RCC 7860 (cell line): Measurements from ENCODE around the gene TMEM63C.
A peak's percentile ranks its signal among the peaks of the same experiment; 100 is the strongest.
"Not testable (repeated sequence)": the region's sequence is repeated elsewhere in the genome, so short reads cannot be mapped to it uniquely, and the experiment has no call there.

Source experiments
- DNase-seq: peaks from one replicate; pipeline ENCODE4 v3.0.0-alpha.2; 2015; ENCODE audit warnings: low spot score
- FAIRE-seq: peaks from 2 replicates; lab custom pipeline; 2012; peaks lifted over from hg19 to GRCh38; lab: Jason Lieb, UNC

Gene TMEM63C

DNA sequence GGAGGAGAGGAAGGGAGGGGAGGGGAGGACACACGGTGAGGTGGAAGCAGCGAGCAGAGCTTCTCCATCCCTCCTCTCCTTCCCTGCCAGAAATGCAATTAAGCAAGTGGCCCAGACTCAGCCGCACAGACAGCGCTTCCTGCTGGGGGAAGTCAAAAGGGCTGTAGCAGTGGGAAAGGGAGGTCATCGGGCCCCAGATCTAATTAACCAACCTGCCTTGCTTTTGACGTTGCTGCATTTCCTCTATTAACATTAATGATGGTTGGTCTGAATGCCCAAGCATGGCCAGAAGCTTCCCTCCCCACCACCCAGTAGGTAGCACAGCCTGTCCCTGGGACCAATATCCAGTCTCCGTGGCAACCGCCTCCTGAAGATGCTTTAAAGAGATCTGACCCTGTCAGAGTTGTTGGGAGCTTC, 94.0 kb downstream of the TMEM63C start:
- no peak for FAIRE-seq
- DNase-seq: no peak

DNA sequence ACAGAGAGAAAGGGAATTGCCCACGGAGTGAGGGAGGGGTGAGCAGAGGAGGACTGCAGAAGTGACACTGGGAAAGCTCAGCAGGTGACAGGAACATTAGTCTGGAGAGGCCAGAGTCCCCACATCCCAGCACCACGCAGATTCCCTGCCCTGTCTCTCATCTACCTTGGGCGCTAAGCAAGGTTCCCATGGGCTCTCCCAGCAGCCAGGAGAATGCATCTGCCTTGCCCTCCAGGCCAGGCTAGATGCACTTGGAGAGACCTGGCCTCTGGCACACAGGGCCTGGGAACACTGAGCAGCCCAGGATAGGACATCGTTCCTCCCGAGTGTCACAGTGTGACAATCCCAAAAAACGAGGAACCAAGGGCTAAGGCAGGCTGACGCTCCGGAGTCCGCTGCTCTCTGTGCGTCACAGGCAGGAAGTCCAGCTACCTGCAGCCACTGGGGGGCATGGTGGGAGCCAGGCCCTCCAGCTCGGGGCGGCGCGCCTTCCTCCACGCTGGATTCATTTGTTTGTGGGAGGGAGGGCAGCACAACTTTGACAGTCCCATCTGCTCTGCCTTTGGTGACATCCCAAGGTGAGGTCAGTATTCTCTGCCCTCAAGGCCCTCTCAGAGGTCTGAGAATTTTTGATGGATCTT, 94.8 kb downstream of the TMEM63C start:
- FAIRE-seq (no peak), DNase-seq (no peak)

DNA sequence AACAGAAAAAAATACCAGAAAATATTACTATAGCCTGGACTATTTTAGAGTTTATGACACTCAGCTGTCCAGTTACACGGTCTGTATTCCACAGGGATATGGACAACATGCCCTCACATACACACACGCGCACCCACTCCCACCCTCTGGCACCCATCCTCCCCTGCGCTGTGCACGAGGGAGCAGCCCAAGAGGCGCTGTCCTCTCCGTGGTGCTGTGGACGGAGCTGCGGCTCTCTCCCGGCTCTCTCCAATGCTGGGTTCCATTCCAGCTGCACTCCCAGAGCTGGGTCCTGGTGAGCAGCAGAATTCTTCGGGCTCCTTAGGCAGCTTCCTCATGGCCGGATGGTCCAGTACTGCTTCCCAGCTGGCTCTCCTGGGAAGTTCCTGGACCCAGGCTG, 95.4 kb downstream of the TMEM63C start:
- no peak for FAIRE-seq
- no peak for DNase-seq

DNA sequence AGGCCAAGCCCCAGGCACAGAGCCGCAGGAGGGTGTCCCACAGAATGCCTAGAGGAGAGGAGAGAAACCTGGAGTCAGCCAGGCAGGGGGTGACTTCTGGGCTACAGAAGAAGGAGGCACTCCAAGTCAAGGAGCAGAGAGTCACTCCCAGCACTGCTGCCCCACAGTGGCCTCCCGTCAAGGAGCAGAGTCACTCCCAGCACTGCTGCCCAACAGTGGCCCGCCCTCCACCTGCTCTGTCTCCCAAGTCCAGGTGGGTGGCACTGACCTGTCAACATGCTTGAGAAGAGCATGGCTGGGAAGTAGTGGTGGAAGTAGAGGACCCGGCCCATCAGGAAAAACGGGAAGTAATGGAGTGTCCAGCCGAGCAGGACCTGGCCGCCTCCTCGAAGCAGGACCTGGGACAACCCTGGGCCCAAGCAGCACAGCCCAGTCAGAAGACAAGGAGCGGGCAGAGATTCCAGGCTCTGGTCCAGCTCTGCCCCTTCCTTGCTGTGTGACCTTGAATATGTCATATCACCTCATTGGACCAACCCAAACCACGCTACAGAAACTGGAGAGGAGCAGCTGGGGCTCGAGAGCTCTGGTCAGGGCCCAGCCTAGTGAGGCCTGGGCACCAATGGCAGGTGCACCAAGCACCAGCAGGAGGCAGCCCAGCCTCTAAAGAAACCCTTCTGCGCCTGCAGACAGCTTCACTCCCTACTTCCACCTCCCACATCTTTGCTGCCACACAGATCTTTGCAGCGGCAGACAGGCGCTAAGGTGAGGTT, 97.0 kb downstream of the TMEM63C start:
- FAIRE-seq (no peak), DNase-seq (no peak)

DNA sequence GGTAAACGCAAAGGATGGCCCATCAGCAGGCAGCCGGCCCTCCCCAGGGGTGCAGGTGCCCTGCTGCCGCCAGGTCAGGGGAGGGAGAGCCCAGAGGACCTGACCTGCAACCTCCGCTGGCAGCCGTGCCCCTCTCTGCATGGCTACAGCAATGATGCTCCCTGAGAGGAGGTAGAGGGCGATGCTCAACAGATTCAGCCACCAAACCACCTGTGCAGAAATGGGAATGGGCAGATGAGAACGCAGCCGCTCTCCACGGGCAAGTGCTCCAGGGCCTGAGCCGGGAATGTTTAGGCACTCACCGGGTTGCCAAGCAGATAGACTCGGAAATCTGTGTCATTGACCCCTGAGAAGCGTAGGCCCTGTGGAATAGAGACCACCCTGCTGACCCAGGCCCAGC, 98.1 kb downstream of the TMEM63C start:
- no peak for FAIRE-seq
- DNase-seq: no peak

DNA sequence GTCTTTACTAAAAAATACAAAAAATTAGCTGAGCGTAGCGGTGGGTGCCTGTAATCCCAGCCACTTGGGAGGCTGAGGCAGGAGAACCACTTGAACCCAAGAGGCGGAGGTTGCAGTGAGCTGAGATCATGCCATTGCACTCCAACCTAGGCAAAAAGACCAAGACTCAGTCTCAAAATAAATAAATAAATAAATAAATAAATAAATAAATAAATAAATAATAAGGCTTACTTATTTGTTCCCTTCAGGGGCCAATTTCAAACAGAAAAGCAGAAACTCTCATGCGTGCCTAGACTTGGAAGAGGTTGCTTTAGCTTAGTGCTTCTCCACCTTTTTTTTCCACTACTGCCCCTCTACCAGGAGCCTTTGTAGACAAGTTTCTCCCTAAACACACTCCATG, 99.3 kb downstream of the TMEM63C start:
- DNase-seq, FAIRE-seq: not testable (repeated sequence)

DNA sequence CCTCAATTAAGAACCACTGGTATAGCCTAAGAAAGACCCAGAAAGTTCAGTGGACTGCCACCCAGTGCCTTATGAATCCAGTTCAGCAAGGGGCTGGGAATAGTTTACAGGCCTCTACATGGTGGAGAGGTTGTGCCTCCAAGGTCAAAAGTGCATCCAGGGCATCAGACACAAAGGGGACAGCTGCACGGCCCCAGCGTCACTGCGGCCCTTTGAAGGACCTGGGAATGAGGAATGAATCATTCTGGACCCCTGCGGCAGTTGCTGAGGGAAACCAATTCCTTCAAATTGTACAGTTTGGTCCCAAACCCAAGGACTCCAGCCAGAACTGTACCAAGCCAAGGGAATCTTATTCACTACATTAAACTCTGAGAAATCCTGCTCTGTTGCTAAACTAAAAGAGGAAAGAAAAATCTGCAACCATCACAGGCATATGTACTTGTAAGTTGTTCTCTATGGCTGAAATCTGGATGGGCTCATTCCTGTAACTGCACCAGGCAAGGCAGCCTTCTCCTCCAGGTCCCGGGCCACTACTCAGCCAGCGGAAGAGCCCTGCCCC, 100.3 kb downstream of the TMEM63C start:
- FAIRE-seq (no peak), DNase-seq (no peak)

DNA sequence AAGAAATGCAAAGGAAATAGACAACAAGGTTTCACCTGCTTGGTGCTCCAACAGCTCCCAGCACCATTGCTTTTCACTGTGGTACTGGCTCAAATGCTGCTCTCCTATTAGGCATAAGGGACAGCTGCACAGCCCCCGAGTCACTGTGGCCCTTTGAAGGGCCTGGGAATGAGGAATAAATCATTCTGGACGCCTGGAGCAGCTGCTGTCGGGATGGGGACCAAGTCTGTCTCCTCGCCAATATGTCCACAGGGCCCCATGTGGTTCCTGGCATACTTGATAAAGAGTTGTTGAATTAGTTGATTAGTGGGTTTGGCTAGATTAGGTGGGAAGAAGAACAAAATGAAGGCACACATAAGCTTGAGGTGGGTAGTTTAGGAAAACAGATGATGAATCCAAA, 102.5 kb downstream of the TMEM63C start:
- FAIRE-seq: no peak
- no peak for DNase-seq

DNA sequence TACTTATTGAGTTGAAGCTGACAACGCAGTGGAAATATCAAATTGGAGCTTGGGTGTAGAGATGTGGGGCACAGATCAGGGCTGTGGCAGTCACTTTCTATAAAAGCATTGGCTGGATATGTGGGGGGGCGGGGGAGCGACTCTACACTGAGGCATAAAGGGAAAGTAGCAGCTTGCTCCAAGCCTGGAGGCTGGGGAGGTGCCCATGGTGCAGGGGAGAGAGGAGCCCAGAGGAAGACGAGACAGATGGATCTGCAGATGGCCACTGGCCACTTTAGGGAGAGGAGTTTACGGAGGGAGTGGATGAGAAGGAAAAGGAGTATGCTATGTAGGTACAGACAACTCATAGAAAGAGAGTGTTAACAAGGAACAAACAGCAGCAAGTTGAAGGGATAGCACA, 102.9 kb downstream of the TMEM63C start:
- FAIRE-seq (no peak), DNase-seq (no peak)

DNA sequence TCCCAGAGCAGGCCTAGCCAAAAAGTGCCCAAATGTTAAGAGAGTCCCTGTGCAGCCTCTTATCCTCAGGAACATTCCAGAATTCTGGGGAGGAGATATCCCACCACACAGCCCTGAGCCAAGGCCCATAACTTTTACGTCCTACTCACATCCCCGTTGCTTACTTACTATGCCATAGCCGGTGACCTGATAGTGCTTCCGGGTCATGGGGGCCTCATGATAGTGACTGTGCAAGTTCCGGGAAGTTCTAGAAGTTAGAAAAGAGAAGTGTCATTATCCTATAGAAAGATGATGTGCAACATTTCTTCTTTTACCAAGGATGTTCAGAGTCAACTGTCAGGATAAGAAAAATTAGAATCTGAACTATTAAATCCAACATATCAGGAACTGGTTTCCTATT, 105.0 kb downstream of the TMEM63C start:
- no peak for FAIRE-seq

DNA sequence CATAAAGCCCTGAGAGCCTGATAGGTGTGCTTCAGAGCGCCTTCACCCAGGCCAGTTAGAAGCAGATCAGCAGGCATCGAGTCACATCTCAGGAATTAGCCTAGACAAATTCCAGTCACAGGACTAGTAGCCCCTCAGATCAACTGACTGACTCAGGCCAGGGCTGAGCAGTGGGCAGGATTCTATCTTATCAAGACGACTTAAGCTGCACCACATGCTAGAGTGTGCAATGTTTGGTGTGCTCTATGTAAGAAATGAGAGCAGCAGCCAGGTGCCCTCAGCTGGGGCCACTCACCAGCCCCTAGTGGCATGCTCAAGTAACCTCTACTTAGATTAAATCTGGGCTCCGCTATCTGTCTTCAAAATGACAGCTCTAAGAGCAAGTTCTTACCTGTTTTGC, 109.1 kb downstream of the TMEM63C start:
- DNase-seq (no peak), FAIRE-seq (no peak)

More for the DNA sequence above, 105.0 kb downstream of the TMEM63C start:
- no peak for DNase-seq

DNA sequence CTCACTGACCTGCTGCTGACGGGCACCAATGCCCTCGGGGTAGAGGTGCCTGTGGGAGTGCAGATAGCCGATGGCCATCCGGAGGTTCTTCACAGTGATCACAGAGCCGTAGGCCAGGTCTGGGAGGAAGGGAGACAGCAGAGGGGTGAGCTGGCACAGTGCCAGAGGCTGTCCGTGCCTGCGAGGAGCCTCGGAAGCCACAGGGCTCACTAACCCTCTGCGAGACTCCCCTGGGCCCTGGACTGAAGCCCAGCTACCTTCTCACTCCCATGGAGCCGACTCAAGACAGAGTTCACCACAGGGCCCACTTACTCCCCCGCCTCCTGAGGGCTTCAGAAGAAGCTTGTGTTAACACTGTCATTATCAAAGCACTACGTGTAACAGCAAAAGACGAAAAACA, 114.6 kb downstream of the TMEM63C start:
- FAIRE-seq (no peak), DNase-seq (no peak)

DNA sequence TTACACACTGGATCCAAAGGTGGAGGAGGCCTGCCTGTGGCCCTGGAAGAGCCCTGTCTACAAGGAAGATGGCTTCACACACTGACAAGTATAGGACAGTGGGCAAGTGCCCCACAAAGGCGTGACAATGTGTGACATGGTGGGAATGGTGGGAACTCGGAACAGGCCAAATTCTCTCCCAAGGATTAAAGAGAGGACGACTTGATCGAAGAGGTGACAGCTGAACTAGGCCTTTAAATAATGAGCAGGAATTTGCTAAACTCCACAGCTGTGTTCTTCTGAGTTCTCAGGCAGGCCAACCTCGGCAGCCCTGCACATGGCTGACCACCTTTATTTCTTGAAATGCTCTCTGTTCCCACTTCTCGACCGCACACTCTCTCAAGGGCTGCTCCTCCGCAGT, 115.3 kb downstream of the TMEM63C start:
- no peak for DNase-seq
- no peak for FAIRE-seq

DNA sequence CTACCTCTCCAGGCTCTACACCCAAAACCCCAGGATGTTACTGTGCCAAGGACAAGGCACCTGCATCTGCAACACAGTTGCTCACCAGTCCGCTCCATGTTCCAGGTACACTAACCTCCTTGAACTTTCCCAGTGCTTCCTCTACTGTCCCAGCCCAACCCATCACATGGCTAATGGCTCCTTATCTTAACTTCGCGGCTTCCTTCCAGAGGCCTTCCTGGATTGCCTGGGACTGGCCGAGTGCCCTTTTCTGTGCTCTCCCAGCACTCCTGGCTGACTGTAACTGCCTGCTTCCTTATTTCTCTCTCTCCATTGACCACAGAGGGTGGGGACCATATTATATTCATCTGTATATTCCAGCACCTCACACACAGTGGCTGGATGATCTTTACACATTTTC, 118.2 kb downstream of the TMEM63C start:
- FAIRE-seq (no peak), DNase-seq (no peak)

DNA sequence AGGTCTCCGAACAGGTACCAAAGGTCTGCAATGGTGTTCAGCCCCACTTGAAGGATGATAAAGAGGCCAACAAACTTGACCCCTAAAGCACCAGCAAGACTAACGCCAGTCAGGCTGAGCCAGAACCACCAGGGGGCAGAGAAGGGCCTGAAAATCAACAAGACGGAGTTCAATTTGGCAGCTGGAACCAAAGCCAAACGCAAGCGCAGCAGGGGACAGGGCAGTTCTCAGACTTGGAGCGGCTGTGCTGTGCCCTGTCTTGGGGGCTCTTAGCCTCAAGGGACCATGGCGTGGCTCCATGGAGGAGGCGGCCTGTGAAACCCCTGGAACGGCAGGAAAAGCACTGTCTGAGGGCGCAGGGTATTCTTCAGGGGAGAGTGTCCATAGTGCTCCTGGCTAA, 119.5 kb downstream of the TMEM63C start:
- DNase-seq (no peak), FAIRE-seq (no peak)

DNA sequence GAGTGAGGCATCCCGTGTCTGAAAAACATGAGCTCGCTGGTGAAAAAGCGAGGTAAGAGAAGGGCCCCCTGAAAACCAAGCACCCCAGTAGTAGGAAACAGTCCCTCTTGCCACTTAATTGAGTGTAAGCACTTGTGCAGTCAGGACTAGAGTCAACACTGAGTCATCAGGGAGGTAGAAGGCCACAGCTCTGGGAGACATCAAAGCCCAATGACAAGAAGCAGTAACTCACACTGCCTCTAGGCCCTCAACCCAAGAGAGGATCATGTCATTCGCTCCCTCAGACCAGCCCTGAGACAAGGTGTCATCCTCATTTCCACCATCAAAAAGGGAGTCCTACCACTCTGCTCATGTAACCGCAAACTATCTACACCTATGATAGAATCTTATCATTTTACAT, 121.3 kb downstream of the TMEM63C start:
- DNase-seq (peak; percentile 65), FAIRE-seq (no peak)

DNA sequence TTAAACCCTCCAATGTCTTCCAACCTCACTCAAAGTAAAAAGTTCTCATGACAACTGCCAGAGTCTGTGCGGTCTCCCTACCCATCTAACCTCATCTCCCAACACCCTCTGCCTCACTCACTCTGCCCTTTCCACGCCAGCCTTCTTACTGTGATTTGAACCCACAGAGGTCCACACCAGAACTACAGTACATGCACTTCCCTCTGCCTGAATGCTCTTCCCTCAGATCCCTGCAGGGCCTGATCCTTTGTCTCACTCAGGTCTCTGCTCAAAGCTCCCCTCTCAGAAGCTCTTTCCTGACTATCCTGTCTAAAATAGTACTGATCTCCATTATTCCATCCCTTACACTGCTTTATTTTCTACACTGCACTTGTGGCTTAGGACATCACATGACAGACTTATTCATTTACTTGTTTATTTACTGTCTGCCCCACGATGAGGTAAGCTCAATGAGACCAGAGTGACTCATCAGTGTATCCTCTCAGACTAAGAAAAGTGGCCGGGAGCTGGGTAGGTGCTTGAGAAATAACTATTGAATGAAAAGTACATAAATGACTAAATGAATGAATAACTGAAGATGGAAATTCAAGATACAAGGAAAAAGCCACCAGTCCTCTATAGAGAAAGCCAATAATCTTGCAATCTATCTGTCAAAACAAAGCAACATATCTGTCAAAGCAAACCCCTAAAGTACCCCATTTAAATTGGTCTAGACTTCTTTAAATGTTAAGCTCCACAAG, 122.0 kb downstream of the TMEM63C start:
- peak; percentile 74 for DNase-seq
- peak; percentile 86 for FAIRE-seq

DNA sequence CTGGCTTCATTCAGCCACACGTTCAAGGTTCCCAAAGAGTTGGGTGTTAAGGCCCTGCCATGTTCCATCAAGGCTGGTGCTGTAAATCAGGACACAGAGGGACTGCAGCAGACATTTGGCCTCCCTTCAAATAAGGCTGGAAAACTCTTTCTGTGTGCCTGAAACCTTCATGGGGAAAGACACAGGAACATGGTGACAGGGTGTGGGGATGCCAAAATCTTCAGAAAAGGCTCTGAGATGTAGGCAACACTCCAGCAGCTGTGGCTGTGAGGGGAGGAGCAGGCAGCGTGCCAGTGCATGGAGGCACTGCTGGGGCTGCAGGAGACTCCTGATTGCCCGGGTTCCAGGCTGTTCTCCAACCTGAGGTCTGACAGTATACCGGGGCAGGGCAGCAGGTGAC, 124.1 kb downstream of the TMEM63C start:
- FAIRE-seq: no peak
- DNase-seq: no peak

DNA sequence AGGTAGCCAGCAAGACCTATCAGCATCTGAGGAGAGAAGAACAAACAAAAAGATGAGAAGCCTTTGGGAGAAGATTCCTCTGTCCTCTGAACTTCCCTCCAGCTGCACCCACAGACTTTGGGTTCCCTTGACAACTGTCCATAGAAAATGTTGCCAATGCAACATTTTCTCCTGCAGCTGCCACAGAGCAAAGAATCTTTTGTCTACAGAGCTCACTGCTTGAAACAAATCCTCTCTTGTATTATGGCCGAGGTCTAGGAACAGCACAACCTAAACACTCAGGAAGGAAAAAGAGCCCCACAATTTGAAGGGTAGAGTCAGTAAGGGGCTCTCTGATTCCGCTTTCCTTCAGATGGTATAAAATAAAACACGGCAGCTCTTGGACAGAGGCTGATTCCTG, 124.8 kb downstream of the TMEM63C start:
- DNase-seq (no peak), FAIRE-seq (no peak)

DNA sequence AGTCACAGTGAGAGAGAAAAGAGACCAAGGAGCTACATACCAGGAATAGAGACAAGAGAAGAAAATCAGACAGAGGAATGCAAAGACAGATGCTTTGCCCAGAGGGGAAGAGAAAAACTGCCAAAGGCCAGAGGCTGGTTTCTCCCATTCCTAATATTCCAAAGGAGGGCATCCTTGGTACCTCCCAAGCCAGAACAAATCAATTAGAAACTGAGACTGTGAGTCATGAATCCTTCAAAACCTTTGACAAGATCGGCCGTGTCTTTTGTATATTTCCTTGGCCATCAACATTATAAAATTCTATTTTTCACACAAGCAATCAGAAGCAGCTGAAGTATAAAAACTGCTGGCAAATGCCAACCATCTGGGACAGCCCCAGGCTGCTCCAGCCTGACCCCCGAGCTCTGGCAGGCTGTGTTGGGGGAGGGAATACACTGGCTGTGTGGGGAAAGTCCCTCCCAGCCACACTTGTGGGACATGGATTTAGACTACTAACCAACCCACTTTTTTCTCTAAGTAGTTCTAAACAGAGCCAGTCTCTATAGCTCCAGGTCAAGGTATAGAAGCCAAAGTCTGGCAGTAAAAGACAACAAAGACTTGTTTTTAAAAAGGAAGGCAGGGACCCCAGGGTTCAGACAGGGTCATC, 125.4 kb downstream of the TMEM63C start:
- DNase-seq (no peak), FAIRE-seq (no peak)
